Neural cell (in vitro differentiated cells): ENCODE measurements around the gene ADGRD2. TPM values are rescaled to one million over a fixed set of nuclear protein-coding genes. Genes with fewer than 3 reads are reported as not detected.

Source experiments
- H2AFZ ChIP-seq: fragments of 200-600, 300-800 bp; sonication (generic), shearing (Covaris generic); 2 replicates; pipeline ENCODE4 v1.6.0; 2014; ENCODE audit warnings: low read depth, mild to moderate bottlenecking, antibody characterized with exemption, low read length, moderate library complexity
- H3F3A ChIP-seq: fragments of 200-600 bp; shearing (Covaris generic); 2 replicates; pipeline ENCODE4 v1.6.1; 2016; ENCODE audit warnings: mild to moderate bottlenecking, moderate library complexity, mixed read lengths, antibody characterized with exemption, low read length; ENCODE audit not compliant: insufficient read depth, poor library complexity, severe bottlenecking
- H3K27ac ChIP-seq: fragments of 200-600, 300-800 bp; sonication (generic), shearing (Covaris generic); 2 replicates; pipeline ENCODE4 v1.5.1; 2014; ENCODE audit warnings: mild to moderate bottlenecking, low read length, moderate library complexity
- H3K27me3 ChIP-seq: fragments of 300-800, 200-600 bp; sonication (generic), shearing (Covaris generic); 2 replicates; pipeline ENCODE4 v1.6.0; 2014; ENCODE audit warnings: mild to moderate bottlenecking, low read depth, low read length, moderate library complexity; ENCODE audit not compliant: insufficient read depth
- H3K36me3 ChIP-seq: fragments of 300-800, 200-600 bp; sonication (generic), shearing (Covaris generic); 2 replicates; pipeline ENCODE4 v1.5.1; 2014; ENCODE audit warnings: mild to moderate bottlenecking, antibody characterized with exemption, low read length, moderate library complexity; ENCODE audit not compliant: insufficient read depth
- H3K4me2 ChIP-seq: fragments of 300-800, 200-600 bp; sonication (generic), shearing (Covaris generic); 2 replicates; pipeline ENCODE4 v1.6.0; 2014; ENCODE audit warnings: mild to moderate bottlenecking, low read length
- H3K4me3 ChIP-seq: fragments of 300-800, 200-600 bp; sonication (generic), shearing (Covaris generic); 2 replicates; pipeline ENCODE4 v1.5.1; 2014; ENCODE audit warnings: mild to moderate bottlenecking, low read length, moderate library complexity
- H3K79me2 ChIP-seq: fragments of 200-600 bp; shearing (Covaris generic); replicated peaks from 2 replicates; pipeline ENCODE4 v1.6.0; 2014; ENCODE audit warnings: mild to moderate bottlenecking, low read length, moderate library complexity; ENCODE audit not compliant: insufficient read depth
- H3K9ac ChIP-seq: fragments of 300-800, 200-600 bp; sonication (generic), shearing (Covaris generic); 2 replicates; pipeline ENCODE4 v1.6.1; 2016; ENCODE audit warnings: mild to moderate bottlenecking, low read length, mixed read lengths
- H3K9me2 ChIP-seq: fragments of 200-600 bp; shearing (Covaris generic); 2 replicates; pipeline ENCODE4 v1.6.1; 2016; ENCODE audit warnings: mild to moderate bottlenecking, low read length, mixed read lengths; ENCODE audit not compliant: insufficient read depth
- H3K9me3 ChIP-seq: fragments of 200-600, 300-800 bp; sonication (generic), shearing (Covaris generic); 2 replicates; pipeline ENCODE4 v1.6.1; 2016; ENCODE audit warnings: mild to moderate bottlenecking, mixed run types, low read length, moderate library complexity, mixed read lengths
- H4K20me1 ChIP-seq: fragments of 200-600 bp; shearing (Covaris generic); 2 replicates; pipeline ENCODE4 v1.6.1; 2016; ENCODE audit warnings: mild to moderate bottlenecking, mixed run types; ENCODE audit not compliant: insufficient read depth
- CTCF ChIP-seq: fragments of 450-650 bp; IDR thresholded peaks from 2 replicates; pipeline ENCODE4 v1.5.1; 2014; ENCODE audit warnings: antibody characterized with exemption, mild to moderate bottlenecking, moderate library complexity; ENCODE audit not compliant: poor library complexity, severe bottlenecking
- EP300 ChIP-seq: fragments of 450-650 bp; conservative IDR thresholded peaks from 2 replicates; pipeline ENCODE4 v1.6.1; 2014; ENCODE audit warnings: antibody characterized with exemption, mild to moderate bottlenecking, moderate library complexity; ENCODE audit not compliant: poor library complexity, severe bottlenecking
- EZH2 ChIP-seq: fragments of 200-600, 300-800 bp; shearing (Covaris generic), sonication (generic); IDR thresholded peaks from 2 replicates; pipeline ENCODE4 v1.6.1; 2014; ENCODE audit warnings: antibody characterized with exemption, low read length, borderline replicate concordance, mild to moderate bottlenecking; ENCODE audit not compliant: insufficient read depth, poor library complexity, severe bottlenecking
- MXI1 ChIP-seq: fragments of 450-650 bp; conservative IDR thresholded peaks from 2 replicates; pipeline ENCODE4 v1.6.1; 2014; ENCODE audit warnings: antibody characterized with exemption, mild to moderate bottlenecking; ENCODE audit not compliant: poor library complexity, severe bottlenecking
- POLR2AphosphoS5 ChIP-seq: IDR thresholded peaks from 2 replicates; pipeline ENCODE4 v1.6.1; 2012
- RAD21 ChIP-seq: fragments of 450-650 bp; conservative IDR thresholded peaks from 2 replicates; pipeline ENCODE4 v1.6.1; 2014; ENCODE audit warnings: antibody characterized with exemption, mild to moderate bottlenecking, moderate library complexity
- SMC3 ChIP-seq: fragments of 450-650 bp; conservative IDR thresholded peaks from 2 replicates; pipeline ENCODE4 v1.6.1; 2014; ENCODE audit warnings: antibody characterized with exemption, mild to moderate bottlenecking, moderate library complexity; ENCODE audit not compliant: poor library complexity
- TAF1 ChIP-seq: IDR thresholded peaks from 2 replicates; pipeline ENCODE4 v1.6.1; 2012; ENCODE audit warnings: low read depth
- polyA plus RNA-seq: library from polyadenylated mRNA; depleted of rRNA; stranded (reverse); fragments of >200 nt; gene quantifications from 2 replicates; pipeline ENCODE4 v1.2.3, GENCODE V29; 2014
- TF ChIP-seq, protein P1 (sequence below): IDR thresholded peaks from 2 replicates; pipeline ENCODE4 v1.6.1; 2012; ENCODE audit warnings: borderline replicate concordance

Gene ADGRD2
- polyA plus RNA-seq, 1 donor from 2014 or later: not detected

DNA sequence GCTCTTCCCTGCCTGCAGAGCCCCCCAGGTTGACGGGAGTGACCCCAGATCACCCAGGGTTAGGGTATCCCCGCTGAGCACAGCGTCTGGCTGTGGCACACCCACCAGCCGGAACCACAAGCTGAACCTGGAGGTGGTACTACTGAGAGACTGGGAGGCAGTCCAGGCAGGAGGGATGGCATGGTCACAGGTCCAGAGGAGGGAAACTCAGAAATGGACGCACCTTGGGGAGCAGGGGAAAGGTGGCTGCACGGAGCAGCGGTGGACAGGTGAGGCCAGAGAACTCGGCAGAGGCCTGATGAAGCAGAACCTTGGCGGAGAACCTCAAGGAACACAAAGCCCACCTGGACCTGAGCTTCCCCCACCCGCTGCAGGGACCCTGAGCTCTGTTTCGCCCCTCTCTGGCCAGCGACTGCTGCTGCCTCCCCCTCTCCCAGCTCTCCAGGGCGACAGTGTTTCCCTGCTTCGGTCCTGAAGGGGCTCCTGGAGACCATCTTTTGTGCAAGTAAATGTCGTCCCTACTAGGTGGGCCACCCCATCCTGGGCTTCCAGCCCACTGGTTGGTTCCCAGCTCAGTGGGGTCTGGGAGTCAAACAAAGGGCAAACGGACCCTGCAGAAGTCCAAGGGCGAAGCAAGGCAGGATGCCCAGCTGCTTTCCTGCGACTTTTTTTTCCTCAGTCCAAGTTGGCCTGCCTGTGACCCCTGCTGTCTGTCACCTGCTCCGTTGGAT is 845 bp downstream of the ADGRD2 start:
- no peaks in the 10 kb centered on the region for H3K9me3 ChIP-seq
- H3K36me3 ChIP-seq: no peaks in the 10 kb centered on the region
- H3K9me2 ChIP-seq: no peaks in the 10 kb centered on the region
- H2AFZ ChIP-seq: no peak overlapping the region
- no peaks in the 10 kb centered on the region for H4K20me1 ChIP-seq
- no peak overlapping the region for H3K9ac ChIP-seq
- no peaks in the 10 kb centered on the region for H3K79me2 ChIP-seq
- H3F3A ChIP-seq: no peaks in the 10 kb centered on the region
- no peak overlapping the region for H3K27ac ChIP-seq
- H3K4me3 ChIP-seq: no peak overlapping the region
- no peak overlapping the region for H3K4me2 ChIP-seq
- H3K27me3 ChIP-seq: peaks cover 17% of the 10 kb centered on the region
- TF ChIP-seq RAD21: no peak
- TF ChIP-seq, protein P1, sequence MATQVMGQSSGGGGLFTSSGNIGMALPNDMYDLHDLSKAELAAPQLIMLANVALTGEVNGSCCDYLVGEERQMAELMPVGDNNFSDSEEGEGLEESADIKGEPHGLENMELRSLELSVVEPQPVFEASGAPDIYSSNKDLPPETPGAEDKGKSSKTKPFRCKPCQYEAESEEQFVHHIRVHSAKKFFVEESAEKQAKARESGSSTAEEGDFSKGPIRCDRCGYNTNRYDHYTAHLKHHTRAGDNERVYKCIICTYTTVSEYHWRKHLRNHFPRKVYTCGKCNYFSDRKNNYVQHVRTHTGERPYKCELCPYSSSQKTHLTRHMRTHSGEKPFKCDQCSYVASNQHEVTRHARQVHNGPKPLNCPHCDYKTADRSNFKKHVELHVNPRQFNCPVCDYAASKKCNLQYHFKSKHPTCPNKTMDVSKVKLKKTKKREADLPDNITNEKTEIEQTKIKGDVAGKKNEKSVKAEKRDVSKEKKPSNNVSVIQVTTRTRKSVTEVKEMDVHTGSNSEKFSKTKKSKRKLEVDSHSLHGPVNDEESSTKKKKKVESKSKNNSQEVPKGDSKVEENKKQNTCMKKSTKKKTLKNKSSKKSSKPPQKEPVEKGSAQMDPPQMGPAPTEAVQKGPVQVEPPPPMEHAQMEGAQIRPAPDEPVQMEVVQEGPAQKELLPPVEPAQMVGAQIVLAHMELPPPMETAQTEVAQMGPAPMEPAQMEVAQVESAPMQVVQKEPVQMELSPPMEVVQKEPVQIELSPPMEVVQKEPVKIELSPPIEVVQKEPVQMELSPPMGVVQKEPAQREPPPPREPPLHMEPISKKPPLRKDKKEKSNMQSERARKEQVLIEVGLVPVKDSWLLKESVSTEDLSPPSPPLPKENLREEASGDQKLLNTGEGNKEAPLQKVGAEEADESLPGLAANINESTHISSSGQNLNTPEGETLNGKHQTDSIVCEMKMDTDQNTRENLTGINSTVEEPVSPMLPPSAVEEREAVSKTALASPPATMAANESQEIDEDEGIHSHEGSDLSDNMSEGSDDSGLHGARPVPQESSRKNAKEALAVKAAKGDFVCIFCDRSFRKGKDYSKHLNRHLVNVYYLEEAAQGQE: no peak
- no peak for TF ChIP-seq TAF1
- TF ChIP-seq EP300: no peak
- TF ChIP-seq MXI1: no peak
- TF ChIP-seq SMC3: no peak
- no peak for TF ChIP-seq EZH2
- TF ChIP-seq CTCF: no peak
- no peak for TF ChIP-seq POLR2AphosphoS5

- Histone ChIP-seq H3F3A (no peaks in the 10 kb centered on the region), H3K79me2 (no peaks in the 10 kb centered on the region), H3K4me3 (no peak overlapping the region), H4K20me1 (no peaks in the 10 kb centered on the region), H3K9me2 (no peaks in the 10 kb centered on the region), H3K4me2 (no peak overlapping the region), H2AFZ (no peak overlapping the region), H3K27me3 (peaks cover 17% of the 10 kb centered on the region), H3K9ac (no peak overlapping the region), H3K36me3 (no peaks in the 10 kb centered on the region), H3K27ac (no peak overlapping the region), H3K9me3 (no peaks in the 10 kb centered on the region)
- TF ChIP-seq EZH2: no peak
- no peak for TF ChIP-seq POLR2AphosphoS5
- TF ChIP-seq EP300: no peak
- no peak for TF ChIP-seq SMC3
- no peak for TF ChIP-seq RAD21
- TF ChIP-seq CTCF: no peak
- TF ChIP-seq MXI1: no peak
- no peak for TF ChIP-seq TAF1
- TF ChIP-seq, protein P1: no peak
These were observed 2.1 kb downstream of the ADGRD2 start for GRCh38 chr9:124452326-124452725.
